Measurements from ENCODE around the gene KCNJ10.

DNA sequence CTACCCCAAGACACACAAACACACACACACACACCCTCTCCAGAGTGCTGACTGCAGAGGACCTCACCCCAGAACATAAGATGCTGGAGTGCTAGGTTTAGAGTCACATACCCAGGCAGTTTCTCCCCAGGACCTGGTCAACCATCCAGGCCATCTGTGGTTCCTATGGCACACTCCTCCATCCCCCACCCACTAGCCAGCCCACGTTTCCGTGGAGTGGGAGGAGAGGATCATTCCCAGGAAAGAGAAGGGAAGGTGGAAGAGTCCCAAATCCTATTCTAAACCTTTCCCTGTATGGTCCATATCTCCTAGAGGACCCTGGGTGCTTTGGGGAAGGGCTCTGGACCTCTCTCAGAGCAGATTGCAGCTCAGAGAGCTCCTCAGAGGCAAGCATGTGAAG, 12.5 kb upstream of the KCNJ10 start:
- TF ChIP-seq EP300 (IDR thresholded peaks at IDR 0.05) (no peak), POLR2AphosphoS5 (IDR thresholded peaks at IDR 0.05) (no peak), POLR2A (IDR thresholded peaks at IDR 0.05) (no peak)
- TF ChIP-seq, protein P1, sequence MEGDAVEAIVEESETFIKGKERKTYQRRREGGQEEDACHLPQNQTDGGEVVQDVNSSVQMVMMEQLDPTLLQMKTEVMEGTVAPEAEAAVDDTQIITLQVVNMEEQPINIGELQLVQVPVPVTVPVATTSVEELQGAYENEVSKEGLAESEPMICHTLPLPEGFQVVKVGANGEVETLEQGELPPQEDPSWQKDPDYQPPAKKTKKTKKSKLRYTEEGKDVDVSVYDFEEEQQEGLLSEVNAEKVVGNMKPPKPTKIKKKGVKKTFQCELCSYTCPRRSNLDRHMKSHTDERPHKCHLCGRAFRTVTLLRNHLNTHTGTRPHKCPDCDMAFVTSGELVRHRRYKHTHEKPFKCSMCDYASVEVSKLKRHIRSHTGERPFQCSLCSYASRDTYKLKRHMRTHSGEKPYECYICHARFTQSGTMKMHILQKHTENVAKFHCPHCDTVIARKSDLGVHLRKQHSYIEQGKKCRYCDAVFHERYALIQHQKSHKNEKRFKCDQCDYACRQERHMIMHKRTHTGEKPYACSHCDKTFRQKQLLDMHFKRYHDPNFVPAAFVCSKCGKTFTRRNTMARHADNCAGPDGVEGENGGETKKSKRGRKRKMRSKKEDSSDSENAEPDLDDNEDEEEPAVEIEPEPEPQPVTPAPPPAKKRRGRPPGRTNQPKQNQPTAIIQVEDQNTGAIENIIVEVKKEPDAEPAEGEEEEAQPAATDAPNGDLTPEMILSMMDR (IDR thresholded peaks at IDR 0.05), result no peak

All from suprapubic skin (tissue), 4 donors.